Activated CD4-positive, alpha-beta T cell treated with anti-CD3 and anti-CD28 coated beads for 36 hours (primary cell): ENCODE data around the gene BCL2L14. TPM values are rescaled to one million over a fixed set of nuclear protein-coding genes. Genes with fewer than 3 reads are reported as not detected.
"Not testable (repeated sequence)": the region's sequence is repeated elsewhere in the genome, so short reads cannot be mapped to it uniquely, and the experiment has no call there.

Experiments used
- ATAC-seq: fragments of 200-7000 bp; cut with Tn5 transposase; one replicate; pipeline ENCODE4 v1.10.0; 2021; ENCODE audit warnings: mild to moderate bottlenecking, moderate library complexity
- CTCF ChIA-PET: fragments of 350-600 bp; sonication (Branson Sonifier 250); formaldehyde crosslinking; loops from one replicate; lab custom pipeline; 2021; ENCODE audit warnings: antibody characterized with exemption; lab: Charles Lee
- POLR2A ChIA-PET: fragments of 350-600 bp; sonication (Branson Sonifier 250); formaldehyde crosslinking; loops from one replicate; lab custom pipeline; 2021; ENCODE audit warnings: antibody characterized with exemption, inconsistent platforms; lab: Charles Lee
- DNase-seq: peaks from one replicate; pipeline ENCODE4 v3.0.0-alpha.2; 2020
- H3K27ac Mint-ChIP-seq: one replicate; pipeline ENCODE4 v1.8.0; 2021; ENCODE audit warnings: mixed read lengths
- H3K27me3 Mint-ChIP-seq: one replicate; pipeline ENCODE4 v1.8.0; 2021; ENCODE audit warnings: mixed read lengths
- H3K36me3 Mint-ChIP-seq: one replicate; pipeline ENCODE4 v1.8.0; 2021; ENCODE audit warnings: low read depth, mixed read lengths
- H3K4me1 Mint-ChIP-seq: one replicate; pipeline ENCODE4 v1.8.0; 2021; ENCODE audit warnings: mixed read lengths
- H3K4me3 Mint-ChIP-seq: one replicate; pipeline ENCODE4 v1.8.0; 2021; ENCODE audit warnings: mild to moderate bottlenecking, moderate library complexity, mixed read lengths
- H3K9me3 Mint-ChIP-seq: one replicate; pipeline ENCODE4 v1.8.0; 2021; ENCODE audit warnings: low read depth, mixed read lengths
- intact Hi-C, 2 experiments: fragments of 100-400 bp; cut with DNase I in 1 of 2; cut with micrococcal nuclease in 1 of 2; formaldehyde crosslinking; loops; one replicate each; pipeline versions ENCODE4 v1.14.2 to v1.15.1; 2022 to 2024; cut with DNase I, micrococcal nuclease
- total RNA-seq, 2 experiments: library from RNA; stranded (reverse); gene quantifications; one replicate each; pipeline ENCODE4 v1.2.3, GENCODE V29; 2021

BCL2L14 gene
- total RNA-seq, 2 experiments from 2014 or later, result 7.3 to 7.7 TPM

DNA sequence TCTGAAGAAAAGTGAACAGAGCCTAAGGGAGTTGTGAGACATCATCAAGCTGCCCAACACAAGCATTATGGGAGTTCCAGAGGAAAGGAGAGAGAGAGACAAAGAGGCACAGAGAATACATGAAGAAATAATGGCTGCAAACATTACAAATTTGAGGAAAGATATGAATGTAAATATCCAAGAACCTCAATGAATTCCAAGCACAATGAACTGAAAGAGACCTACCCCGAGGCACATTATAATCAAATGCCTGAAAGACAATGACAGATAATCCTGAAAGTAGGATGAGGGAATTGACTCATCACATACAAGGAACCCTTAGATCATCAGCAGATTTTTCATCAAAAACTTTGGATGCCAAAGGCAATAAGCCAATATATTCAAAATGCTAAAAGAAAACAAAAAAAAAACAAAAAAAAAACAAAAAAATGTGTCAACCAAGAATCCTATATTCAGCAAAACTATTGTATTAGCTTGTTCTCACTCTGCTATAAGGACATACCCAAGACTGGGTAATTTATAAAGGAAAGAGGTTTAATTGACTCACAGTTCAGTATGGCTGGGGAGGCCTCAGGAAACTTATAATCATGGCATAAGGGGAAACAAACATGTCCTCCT, 37.8 kb downstream of the BCL2L14 start:
- Mint-ChIP-seq H3K27ac (no peak overlapping the region), H3K27me3 (no peaks in the 10 kb centered on the region), H3K9me3 (peaks cover 17% of the 10 kb centered on the region), H3K4me3 (no peak overlapping the region), H3K36me3 (peaks cover 11% of the 10 kb centered on the region), H3K4me1 (no peaks in the 10 kb centered on the region)
- ATAC-seq (no peak), DNase-seq (no peak)
- POLR2A ChIA-PET, result no interaction called here
- intact Hi-C loops, result no loop called here
- CTCF ChIA-PET, result no interaction called here

DNA sequence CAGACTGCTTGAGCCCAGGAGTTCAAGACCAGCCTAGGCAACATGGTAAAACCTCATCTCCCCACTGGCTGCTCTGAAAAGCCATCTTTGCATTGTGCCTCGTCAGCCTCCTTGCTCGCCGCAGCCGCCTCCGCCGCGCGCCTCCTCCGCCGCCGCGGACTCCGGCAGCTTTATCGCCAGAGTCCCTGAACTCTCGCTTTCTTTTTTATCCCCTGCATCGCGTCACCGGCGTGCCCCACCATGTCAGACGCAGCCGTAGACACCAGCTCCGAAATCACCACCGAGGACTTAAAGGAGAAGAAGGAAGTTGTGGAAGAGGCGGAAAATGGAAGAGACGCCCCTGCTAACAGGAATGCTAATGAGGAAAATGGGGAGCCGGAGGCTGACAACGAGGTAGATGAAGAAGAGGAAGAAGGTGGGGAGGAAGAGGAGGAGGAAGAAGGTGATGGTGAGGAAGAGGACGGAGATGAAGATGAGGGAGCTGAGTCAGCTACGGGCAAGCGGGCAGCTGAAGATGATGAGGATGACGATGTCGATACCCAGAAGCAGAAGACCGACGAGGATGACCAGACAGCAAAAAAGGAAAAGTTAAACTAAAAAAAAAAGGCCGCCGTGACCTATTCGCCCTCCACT, 40.3 kb downstream of the BCL2L14 start:
- ATAC-seq, POLR2A ChIA-PET, intact Hi-C loops, H3K4me1 Mint-ChIP-seq, H3K27me3 Mint-ChIP-seq, CTCF ChIA-PET: not testable (repeated sequence)
- Mint-ChIP-seq H3K4me3 (peak overlapping the region; percentile 72), H3K36me3 (peaks cover 11% of the 10 kb centered on the region), H3K27ac (peak overlapping the region; percentile 78), H3K9me3 (peaks cover 13% of the 10 kb centered on the region)
- peak; percentile 35 for DNase-seq

DNA sequence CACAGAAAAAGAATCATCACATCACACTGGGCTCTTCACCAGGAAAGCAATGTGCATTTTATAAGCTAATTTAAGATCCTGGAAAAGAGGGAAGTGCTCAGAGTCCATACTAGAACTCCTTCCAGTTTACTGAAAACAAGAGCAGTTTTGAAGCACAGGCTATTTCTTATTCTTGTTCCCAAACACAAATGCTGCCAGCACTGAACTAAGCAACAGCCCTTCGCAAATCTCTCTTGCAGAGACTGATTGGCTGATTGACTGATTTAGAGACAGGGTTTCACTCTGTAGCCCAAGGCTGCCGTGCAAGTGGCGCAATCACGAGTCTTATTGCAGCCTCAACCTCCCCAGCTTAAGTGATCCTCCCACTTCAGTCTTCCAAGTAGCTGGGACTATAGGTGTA, 44.8 kb downstream of the BCL2L14 start:
- DNase-seq, result no peak
- intact Hi-C loops, result no loop called here
- CTCF ChIA-PET, result interaction anchor here (1.0 to 1.2 kb wide), 2 partner anchors 10 to 14 kb away, joined by 3 to 5 read pairs; no protein-coding TSS in a partner anchor
- POLR2A ChIA-PET, result no interaction called here
- Mint-ChIP-seq H3K4me3 (no peak overlapping the region), H3K9me3 (no peaks in the 10 kb centered on the region), H3K27ac (no peak overlapping the region), H3K4me1 (no peaks in the 10 kb centered on the region), H3K27me3 (no peaks in the 10 kb centered on the region), H3K36me3 (peaks cover 7% of the 10 kb centered on the region)
- no peak for ATAC-seq

DNA sequence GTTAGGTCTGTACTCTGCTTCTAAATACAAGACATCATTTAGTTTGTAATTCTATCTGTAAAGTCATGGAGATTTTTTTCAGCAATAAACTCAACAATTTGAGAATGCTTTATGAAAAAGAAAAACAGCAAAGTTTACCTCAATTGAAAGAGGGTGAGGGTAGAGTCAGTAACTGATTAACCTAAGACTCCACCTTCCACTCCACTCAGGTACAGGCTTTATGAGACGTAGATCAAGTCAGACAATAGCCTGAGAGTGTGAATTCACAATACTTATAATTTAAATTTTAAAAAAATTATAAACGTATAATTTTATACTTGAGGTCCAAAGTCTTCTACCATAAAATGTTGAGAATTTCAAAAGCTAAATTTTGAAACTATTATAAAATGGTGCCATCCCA, 45.9 kb downstream of the BCL2L14 start:
- POLR2A ChIA-PET, result no interaction called here

DNA sequence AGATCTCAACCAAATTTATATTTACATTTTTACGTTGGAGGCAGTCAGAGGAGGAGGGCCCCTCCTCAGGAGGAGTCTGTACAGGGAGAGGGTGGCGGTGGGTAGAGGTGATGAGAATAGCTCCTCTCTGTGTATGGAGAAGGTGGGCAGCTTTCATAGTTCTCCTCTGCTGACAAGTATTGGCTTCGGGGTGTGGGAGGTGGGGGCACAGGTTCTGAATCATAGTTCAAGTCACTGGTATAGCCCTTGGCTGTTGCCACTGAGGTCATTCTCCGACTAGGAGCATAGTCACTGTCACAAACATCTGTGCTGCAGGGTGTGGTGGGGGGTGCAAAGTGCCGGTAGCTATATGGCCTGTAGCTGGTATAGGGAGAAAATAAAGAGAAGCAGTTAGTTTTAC, 50.3 kb downstream of the BCL2L14 start:
- intact Hi-C loops, result no loop called here
- ATAC-seq, result no peak
- Mint-ChIP-seq H3K9me3 (no peaks in the 10 kb centered on the region), H3K27ac (no peak overlapping the region), H3K4me1 (no peaks in the 10 kb centered on the region), H3K4me3 (no peak overlapping the region), H3K36me3 (peaks cover 4% of the 10 kb centered on the region), H3K27me3 (no peaks in the 10 kb centered on the region)
- no peak for DNase-seq
- CTCF ChIA-PET, result interaction anchor here (0.6 to 1.7 kb wide), 5 partner anchors 15 to 634 kb away, joined by 3 to 5 read pairs (median 4); no protein-coding TSS in a partner anchor
- POLR2A ChIA-PET, result no interaction called here

More for the DNA sequence above, 45.9 kb downstream of the BCL2L14 start:
- Mint-ChIP-seq H3K4me1 (no peaks in the 10 kb centered on the region), H3K9me3 (no peaks in the 10 kb centered on the region), H3K27ac (no peak overlapping the region), H3K4me3 (no peak overlapping the region), H3K27me3 (no peaks in the 10 kb centered on the region), H3K36me3 (peaks cover 7% of the 10 kb centered on the region)
- ATAC-seq (no peak), DNase-seq (no peak)
- CTCF ChIA-PET, result interaction anchor here (1.0 to 1.6 kb wide), 2 partner anchors 18 to 671 kb away, joined by 3 to 4 read pairs; no protein-coding TSS in a partner anchor
- intact Hi-C loops, result no loop called here

DNA sequence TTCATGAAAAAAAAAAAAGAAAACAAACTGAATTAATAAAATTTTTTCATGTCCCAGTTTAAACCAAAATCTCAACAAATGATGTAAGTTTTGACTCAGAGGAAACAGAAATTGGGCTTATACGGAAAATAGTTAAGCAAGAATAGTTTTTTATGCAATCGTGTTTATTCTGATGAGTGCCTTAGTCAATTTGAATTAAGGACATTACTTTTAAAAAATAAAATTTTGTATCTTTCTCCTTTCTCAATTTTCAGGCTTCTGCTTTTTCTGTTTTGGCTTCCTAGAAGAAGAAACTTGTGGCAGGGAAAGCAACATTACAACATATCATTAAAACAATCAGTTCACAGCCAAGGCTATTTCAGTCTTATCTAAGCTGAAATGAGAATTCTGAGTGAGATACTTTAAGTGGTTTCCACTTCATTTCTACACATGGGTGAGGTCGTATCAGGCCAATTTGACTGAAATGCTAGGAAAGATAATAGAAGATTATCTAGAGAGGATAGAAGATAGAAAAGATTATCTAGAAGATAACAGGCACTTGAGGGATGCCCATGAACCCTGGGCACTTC, 52.4 kb downstream of the BCL2L14 start:
- ATAC-seq, result no peak
- Mint-ChIP-seq H3K4me3 (no peak overlapping the region), H3K9me3 (no peaks in the 10 kb centered on the region), H3K27ac (no peak overlapping the region), H3K27me3 (no peaks in the 10 kb centered on the region), H3K36me3 (peaks cover 4% of the 10 kb centered on the region), H3K4me1 (no peaks in the 10 kb centered on the region)
- intact Hi-C loops, result no loop called here
- no peak for DNase-seq
- CTCF ChIA-PET, result no interaction called here
- POLR2A ChIA-PET, result no interaction called here

DNA sequence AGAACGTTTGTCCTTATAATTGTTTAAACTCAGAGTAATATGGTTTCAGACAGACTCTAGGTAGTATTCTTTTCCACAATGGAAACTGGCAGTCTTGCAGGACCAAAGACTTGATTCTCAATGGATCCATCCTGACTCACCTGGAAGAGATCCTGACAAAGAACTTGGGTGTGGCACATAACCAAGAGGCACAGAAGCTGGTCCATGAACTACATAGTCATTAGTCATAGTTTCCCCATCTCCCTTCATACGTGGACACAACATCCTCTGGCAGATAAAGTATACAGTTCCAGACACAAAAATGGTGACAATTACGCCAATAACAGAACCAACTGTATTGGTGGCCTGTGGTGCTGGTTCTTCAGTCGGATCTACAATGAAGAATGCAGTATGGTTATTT, 55.8 kb downstream of the BCL2L14 start:
- H3K4me3 Mint-ChIP-seq, result no peak overlapping the region
- no peak overlapping the region for H3K27ac Mint-ChIP-seq
- H3K27me3 Mint-ChIP-seq, result no peaks in the 10 kb centered on the region
- no peaks in the 10 kb centered on the region for H3K9me3 Mint-ChIP-seq
- DNase-seq, result no peak
- ChIA-PET CTCF (no interaction called here), POLR2A (no interaction called here)
- no peak for ATAC-seq
- peaks cover 4% of the 10 kb centered on the region for H3K36me3 Mint-ChIP-seq
- intact Hi-C loops, result no loop called here
- H3K4me1 Mint-ChIP-seq, result no peaks in the 10 kb centered on the region

DNA sequence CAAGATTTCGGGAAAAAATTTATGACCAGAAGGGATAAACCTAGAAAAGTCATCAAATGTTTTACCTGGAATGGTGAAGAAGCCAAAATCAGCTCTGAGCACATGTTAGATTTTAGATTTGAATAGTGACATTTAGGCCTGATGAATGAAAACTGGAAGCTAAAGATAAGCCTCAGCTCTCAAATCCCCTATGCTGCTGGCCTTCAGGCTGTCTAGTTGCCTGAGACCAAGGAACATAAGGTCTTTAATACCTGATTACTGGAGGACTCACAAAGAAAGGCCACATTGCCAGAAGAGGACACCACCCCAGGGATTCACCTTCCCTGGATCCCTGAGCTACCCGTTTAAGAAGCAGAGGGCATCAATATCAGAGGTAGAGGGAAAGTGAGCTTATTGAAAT, 56.6 kb downstream of the BCL2L14 start:
- intact Hi-C loops, result no loop called here
- Mint-ChIP-seq H3K27me3 (no peaks in the 10 kb centered on the region), H3K27ac (no peak overlapping the region), H3K9me3 (no peaks in the 10 kb centered on the region), H3K36me3 (peaks cover 4% of the 10 kb centered on the region), H3K4me3 (no peak overlapping the region), H3K4me1 (no peaks in the 10 kb centered on the region)
- no peak for ATAC-seq
- no peak for DNase-seq
- ChIA-PET CTCF (interaction anchor here (1.0 kb wide), 1 partner anchor 22 kb away, joined by 3 read pairs; no protein-coding TSS in a partner anchor), POLR2A (no interaction called here)

DNA sequence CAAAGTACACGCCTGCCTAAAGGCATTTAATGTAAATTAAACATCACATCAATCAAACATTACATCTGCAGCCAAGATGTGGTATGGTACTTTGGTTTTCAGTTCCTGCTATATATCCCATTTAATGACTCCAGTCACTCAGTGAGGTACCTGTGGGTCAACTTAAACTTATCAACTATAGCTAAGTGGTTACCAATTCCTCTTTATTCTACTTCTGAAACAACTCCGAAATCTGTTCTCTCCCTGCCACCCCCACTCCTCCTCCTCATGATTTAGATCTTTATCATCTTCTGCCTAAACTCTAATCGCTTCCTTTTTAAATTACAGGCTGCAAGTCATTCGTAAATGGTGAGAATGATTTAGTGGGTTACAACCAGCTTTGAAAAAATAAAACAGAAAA, 57.9 kb downstream of the BCL2L14 start:
- intact Hi-C loops, result no loop called here
- ChIA-PET CTCF (no interaction called here), POLR2A (no interaction called here)
- DNase-seq (no peak), ATAC-seq (no peak)
- Mint-ChIP-seq H3K27ac (no peak overlapping the region), H3K4me3 (no peak overlapping the region), H3K36me3 (peaks cover 4% of the 10 kb centered on the region), H3K9me3 (no peaks in the 10 kb centered on the region), H3K4me1 (no peaks in the 10 kb centered on the region), H3K27me3 (no peaks in the 10 kb centered on the region)

DNA sequence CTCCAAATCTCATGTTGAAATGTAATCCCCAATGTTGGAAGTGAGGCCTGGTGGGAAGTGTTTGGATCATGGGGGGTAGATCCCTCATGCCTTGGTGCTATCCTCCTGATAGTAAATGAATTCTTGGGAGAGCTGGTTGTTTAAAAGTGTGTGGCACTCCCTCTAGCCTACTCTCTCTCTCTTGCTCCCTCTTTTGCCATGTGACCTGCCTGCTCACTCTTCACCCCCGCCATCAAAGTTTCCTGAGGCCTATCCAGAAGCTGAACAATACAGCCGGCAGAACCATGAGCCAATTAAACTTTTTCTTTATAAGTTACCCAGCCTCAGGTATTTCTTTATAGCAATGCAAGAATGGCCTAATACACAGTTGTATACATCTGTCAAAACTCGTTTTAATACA, 62.5 kb downstream of the BCL2L14 start:
- H3K27ac Mint-ChIP-seq, result no peak overlapping the region
- H3K9me3 Mint-ChIP-seq, result no peaks in the 10 kb centered on the region
- CTCF ChIA-PET, result interaction anchor here (1.0 kb wide), 1 partner anchor 7 kb away, joined by 3 read pairs; no protein-coding TSS in a partner anchor
- POLR2A ChIA-PET, result no interaction called here
- no peak overlapping the region for H3K4me3 Mint-ChIP-seq
- H3K27me3 Mint-ChIP-seq, result no peaks in the 10 kb centered on the region
- peaks cover 7% of the 10 kb centered on the region for H3K36me3 Mint-ChIP-seq
- intact Hi-C loops, result no loop called here
- H3K4me1 Mint-ChIP-seq, result no peaks in the 10 kb centered on the region
- ATAC-seq (no peak), DNase-seq (no peak)

DNA sequence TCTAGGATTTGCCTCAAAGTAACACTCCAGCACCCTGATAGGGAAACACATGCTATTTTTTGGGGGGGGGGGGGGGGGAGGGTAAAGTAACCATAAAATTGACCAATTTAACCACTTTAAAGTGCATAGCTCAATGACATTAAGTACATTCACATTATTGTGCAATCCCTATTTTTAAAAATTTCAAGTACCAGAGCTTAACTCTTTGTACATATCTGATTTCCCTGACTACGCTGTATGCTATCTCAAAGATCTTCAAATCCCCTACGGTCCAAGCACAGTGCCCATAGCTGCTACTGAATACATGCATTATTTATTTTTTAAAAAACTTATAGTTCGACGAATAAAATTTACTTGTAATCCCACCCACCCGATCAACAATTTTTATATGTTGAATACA, 63.0 kb downstream of the BCL2L14 start:
- no peak for ATAC-seq
- Mint-ChIP-seq H3K27me3 (no peaks in the 10 kb centered on the region), H3K27ac (no peak overlapping the region), H3K4me1 (no peaks in the 10 kb centered on the region), H3K4me3 (no peak overlapping the region), H3K36me3 (peaks cover 9% of the 10 kb centered on the region), H3K9me3 (no peaks in the 10 kb centered on the region)
- DNase-seq, result no peak
- intact Hi-C loops, result no loop called here
- ChIA-PET POLR2A (no interaction called here), CTCF (no interaction called here)
